ENCODE data around the gene FBXO2.

Gene FBXO2

DNA sequence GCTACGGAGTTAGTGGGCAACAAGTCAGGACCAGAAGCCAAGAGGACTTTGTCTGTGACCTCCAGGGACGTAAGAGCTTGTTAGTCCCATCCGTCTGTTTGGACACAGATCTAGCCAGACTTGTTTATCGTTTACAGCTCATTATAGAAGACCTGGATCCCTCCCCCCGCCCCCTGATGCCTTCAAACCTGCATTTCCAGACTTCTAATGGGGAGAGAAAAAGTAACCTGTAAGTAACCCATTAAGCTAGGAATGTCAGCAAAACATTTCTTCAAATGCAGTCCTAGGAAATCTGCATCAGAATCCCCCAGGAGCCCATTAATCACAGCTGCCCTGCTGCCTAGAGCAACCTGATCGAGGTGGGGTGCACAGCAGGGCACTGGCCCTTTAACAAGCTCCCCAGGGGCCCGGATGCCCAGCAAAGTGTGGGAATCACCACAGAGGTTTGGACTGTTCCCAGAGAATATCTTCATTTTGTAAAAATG lies 28.1 kb upstream of the FBXO2 start:
- no peak for DNase-seq

DNA sequence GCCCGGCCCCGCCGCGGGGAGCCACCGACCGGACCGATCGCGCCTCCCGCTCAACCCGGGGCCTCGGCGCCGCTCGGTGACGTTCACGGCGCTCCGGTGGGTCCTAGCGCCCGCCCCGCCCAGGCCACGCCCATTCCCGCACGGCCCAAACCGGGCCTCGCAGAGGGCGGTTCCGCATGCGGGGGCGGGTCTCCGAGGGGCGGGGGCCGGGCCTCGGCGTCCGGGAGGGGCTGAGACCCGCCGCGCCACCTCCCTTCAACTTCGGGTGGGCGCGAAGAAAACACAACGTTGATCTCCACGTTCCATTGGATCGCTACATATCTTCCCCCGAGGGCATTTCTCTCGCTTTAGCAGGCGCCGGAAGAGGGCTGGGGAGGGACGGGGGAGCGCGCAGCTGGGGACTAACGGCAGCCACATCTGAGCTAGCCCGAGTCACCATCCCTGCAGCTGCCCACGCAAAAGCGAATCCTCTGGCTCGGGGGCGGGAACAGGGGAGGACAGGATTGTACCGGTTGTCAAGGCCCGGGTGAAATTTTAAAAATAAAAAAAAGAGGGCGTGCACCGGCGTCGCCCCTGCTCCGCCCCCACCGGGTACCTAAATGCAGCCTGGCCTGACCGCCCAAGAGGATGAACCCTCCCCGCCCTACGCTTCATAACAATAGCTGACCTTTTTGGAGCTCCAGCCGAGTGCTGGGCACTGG lies 27.0 kb upstream of the FBXO2 start, which contains the start of gene MAD2L2:
Gene MAD2L2, minus strand, starts transcription at position 78 of the 701 bp plus-strand sequence. CDS start 547 bp downstream, outside the sequence.
- peak; percentile 83 for DNase-seq

GRCh38 chr1:11680270-11681070 lies 26.2 kb upstream of the FBXO2 start:
- no peak for DNase-seq

GRCh38 chr1:11678442-11678841 lies 24.2 kb upstream of the FBXO2 start:
- DNase-seq, result no peak

DNA sequence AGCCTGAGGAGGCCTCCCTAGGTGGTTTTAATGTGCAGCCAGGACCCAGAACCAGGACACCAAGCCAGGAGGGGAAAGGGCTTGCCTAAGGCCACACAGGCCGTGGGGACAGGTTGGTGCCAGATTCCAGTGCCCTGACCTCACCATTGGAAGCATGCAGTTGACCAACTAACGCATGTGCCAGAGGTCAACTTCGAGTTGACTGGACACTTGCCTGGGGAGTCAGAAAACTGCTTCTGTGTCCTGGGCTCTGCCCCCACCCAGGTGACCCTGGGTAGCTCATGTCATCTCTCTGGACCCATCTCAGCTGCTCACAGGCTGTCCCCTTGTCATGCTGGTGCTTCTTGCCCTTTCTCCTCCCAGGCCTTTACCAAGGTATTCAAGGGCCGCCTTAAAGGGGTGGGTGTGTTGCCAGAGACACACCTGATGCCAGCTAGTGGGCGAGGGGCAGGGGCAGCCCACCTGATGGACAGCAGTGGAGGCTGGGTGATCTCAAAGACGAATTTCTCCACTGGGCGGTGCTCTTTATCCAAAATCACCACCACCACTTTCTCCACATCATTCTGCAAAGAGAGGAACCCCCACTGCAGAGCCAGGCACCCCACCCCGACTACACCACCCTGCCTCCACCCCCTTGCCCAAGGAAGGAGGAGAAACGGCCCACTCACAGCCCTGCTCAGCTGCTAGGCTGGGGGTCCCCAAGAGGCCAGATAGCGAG lies 22.3 kb upstream of the FBXO2 start:
- DNase-seq, result no peak

DNA sequence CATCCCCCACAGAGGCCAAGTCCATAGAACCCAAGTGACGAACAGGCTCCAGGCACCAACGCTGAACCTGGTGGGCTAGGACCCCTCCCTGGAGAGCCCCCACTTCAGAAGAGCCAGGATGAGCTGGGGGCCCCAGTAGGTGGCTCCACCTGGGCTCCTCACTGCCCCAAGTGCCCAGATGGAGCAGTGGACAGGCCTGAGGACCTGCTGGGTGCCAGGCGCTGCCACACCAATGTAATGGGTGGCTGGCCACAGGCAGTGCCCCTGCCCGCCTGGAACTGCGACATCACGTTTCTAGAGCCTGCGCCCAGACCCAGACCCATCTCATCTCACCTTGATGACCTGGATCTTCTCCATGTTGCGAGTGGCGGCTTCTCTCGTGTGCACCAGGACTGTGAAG lies 21.1 kb upstream of the FBXO2 start:
- DNase-seq, result no peak

GRCh38 chr1:11674488-11674887 lies 20.3 kb upstream of the FBXO2 start:
- DNase-seq, result no peak

DNA sequence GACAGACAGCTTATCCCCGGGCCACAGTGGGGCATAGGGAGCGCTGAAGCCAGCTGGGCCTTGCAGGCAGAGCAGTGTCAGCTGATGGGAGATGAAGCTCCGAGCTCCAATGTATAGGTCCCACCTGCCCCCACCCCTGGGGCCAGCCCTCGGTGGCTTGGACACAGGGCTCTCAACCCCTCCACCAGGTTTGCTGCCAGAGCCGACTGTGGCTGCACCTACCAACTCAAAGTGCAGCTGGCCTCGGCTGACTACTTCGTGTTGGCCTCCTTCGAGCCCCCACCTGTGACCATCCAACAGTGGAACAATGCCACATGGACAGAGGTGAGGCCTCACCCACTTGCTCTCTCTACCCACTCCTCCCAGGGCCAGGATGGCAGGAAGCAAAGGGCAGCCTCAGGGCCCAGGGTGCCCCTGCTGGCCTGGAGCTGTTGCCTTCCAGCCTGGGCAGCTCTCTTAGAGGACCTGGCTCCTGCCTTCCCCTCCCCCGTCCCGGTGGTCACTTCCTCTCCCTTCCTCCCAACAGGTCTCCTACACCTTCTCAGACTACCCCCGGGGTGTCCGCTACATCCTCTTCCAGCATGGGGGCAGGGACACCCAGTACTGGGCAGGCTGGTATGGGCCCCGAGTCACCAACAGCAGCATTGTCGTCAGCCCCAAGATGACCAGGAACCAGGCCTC lies 19.0 kb upstream of the FBXO2 start:
- no peak for DNase-seq

GRCh38 chr1:11671544-11672286 lies 17.5 kb upstream of the FBXO2 start:
- DNase-seq, result no peak

- DNase-seq, result no peak
Measured at GRCh38 chr1:11671205-11671543, 16.9 kb upstream of the FBXO2 start.

DNA sequence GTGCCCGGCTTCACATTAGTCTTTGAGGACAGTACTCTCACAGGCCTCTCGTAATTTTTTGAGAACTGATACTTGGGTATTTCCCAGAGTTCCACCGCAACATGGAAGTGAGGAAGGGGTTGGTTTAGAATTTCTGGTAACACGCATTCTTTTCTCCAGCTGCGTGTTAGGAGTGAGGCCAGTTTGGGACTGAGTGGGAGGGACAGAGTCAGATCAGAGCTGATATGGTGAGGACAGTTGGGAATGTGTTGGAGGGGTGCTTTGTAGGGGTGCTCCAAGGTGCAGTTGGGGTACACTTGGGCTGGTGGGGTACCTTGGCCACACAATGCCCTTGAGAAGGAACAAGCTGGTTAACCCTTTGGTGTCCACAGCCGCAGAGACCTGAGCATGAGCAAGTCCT lies 16.5 kb upstream of the FBXO2 start:
- DNase-seq, result no peak

DNA sequence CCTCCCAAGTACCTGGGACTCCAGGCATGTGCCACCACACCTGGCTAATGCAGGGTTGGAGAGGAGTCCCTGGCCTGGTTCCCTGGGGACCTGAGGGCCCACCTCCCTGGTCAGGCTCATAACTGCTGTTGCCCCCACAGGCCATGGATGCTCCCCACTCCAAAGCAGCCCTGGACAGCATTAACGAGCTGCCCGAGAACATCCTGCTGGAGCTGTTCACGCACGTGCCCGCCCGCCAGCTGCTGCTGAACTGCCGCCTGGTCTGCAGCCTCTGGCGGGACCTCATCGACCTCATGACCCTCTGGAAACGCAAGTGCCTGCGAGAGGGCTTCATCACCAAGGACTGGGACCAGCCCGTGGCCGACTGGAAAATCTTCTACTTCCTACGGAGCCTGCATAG lies 14.3 kb upstream of the FBXO2 start:
- DNase-seq, result no peak

- DNase-seq, result peak; percentile 32
Measured at GRCh38 chr1:11664336-11665065, 10.3 kb upstream of the FBXO2 start.

- no peak for DNase-seq
Measured at GRCh38 chr1:11661103-11661502, 6.9 kb upstream of the FBXO2 start.

DNA sequence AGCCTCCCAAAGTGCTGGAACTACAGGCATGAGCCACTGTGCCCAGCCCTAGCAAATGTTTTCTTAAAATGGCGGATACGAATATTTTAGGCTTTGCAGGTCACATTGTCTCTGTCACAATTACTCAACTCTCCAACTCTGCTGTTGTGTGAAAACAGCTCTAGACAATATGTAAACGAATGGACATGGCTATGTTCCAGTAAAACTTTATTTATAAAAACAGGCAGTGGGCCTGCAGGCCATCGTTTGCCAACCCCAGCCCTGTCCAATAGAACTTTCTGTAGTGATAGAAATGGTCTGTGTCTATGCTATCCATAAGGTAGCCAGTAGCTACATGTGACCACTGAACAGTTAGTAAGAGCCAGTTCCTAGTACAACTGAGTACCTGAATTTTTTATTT lies 5.5 kb upstream of the FBXO2 start:
- no peak for DNase-seq

DNA sequence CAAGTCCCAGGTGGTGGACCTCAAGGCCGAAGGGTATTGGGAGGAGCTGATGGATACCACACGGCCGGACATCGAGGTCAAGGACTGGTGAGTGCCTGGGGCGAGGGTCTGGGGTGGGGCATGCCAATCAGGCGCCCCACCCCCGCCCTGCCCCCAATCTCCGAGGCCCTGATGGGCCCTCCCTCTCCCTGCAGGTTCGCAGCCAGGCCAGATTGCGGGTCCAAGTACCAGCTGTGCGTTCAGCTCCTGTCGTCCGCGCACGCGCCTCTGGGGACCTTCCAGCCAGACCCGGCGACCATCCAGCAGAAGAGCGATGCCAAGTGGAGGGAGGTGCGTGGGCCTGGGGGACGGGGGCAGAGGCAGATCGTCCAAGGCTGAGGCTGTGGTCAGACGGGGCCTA lies 4.3 kb upstream of the FBXO2 start:
- DNase-seq, result no peak

DNA sequence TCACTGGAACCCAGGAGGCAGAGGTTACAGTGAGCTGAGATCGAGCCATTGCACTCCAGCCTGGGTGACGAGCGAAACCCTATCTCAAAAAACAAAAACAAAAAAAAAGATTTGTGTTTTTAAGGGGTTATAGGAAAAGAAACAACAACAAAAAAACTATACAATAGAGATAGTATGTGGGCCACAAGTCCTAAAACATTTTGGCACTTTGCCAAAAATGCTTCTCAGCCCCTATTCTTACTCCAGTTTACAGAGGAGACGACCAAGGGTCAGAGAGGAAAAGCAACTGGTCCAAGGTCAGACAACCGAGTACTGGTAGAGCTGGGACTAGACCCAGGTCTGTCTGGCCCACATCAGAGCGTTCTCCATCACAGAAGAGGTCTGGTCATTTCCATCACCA lies 3.4 kb upstream of the FBXO2 start:
- no peak for DNase-seq

GRCh38 chr1:11654939-11655808 lies 945 bp upstream of the FBXO2 start:
- no peak for DNase-seq

DNA sequence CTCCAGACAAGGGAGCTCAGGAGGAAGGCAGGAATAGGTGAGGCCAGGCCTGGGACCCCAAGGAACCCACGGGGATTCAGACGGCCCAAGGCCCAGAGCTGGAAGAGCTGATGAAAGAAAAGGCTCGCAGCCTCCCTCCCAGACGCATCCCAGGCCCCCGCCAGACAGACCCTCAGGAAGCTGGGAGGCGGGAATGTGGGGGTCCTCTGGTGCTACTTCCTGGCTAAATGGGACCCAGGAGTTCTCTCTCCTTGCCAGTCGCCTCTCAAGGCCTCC lies 430 bp downstream of the FBXO2 start:
- DNase-seq, result no peak

GRCh38 chr1:11653101-11653860 lies 948 bp downstream of the FBXO2 start:
- DNase-seq, result no peak
